Small intestine (tissue), 7 donors: ENCODE results near the gene TMED1. TPM values are rescaled to one million over a fixed set of nuclear protein-coding genes. Genes with fewer than 3 reads are reported as not detected.
A peak's percentile ranks its signal among the peaks of the same experiment; 100 is the strongest.

ENCODE experiments used
- DNase-seq, 2 donors: peaks; one replicate each; pipeline versions ENCODE4 v3.0.0 to v3.0.0-alpha.2; 2013
- FAIRE-seq: peaks from 2 replicates; lab custom pipeline; 2012; peaks lifted over from hg19 to GRCh38; lab: Jason Lieb, UNC
- H3K27ac ChIP-seq, 3 donors: one replicate each; pipeline ENCODE4 v1.5.1; 2013; ENCODE audit warnings: low read length in 2 of 3, mild to moderate bottlenecking in 2 of 3, control low read depth in 1 of 3, inconsistent platforms in 1 of 3, low read depth in 1 of 3, moderate library complexity in 1 of 3
- H3K27me3 ChIP-seq, 3 donors: one replicate each; pipeline ENCODE4 v1.6.1; 2013; ENCODE audit warnings: low read length in 3 of 3, inconsistent platforms in 1 of 3; ENCODE audit not compliant: control insufficient read depth in 3 of 3, insufficient read depth in 3 of 3
- H3K36me3 ChIP-seq, 3 donors: one replicate each; pipeline ENCODE4 v1.6.1; 2013; ENCODE audit warnings: low read length in 3 of 3, inconsistent platforms in 1 of 3, low read depth in 1 of 3, mild to moderate bottlenecking in 1 of 3, moderate library complexity in 1 of 3; ENCODE audit not compliant: control insufficient read depth in 3 of 3, insufficient read depth in 2 of 3
- H3K4me1 ChIP-seq, 3 donors: one replicate each; pipeline ENCODE4 v1.6.1; 2013; ENCODE audit warnings: low read length in 2 of 3, inconsistent platforms in 1 of 3, low read depth in 1 of 3, mild to moderate bottlenecking in 1 of 3, moderate library complexity in 1 of 3; ENCODE audit not compliant: control insufficient read depth in 3 of 3, insufficient read depth in 2 of 3
- H3K4me3 ChIP-seq, 3 donors: one replicate each; pipeline ENCODE4 v1.5.1; 2013; ENCODE audit warnings: low read length in 3 of 3, control low read depth in 1 of 3, inconsistent platforms in 1 of 3, low read depth in 1 of 3, mild to moderate bottlenecking in 1 of 3, moderate library complexity in 1 of 3
- H3K9me3 ChIP-seq, 2 donors: one replicate each; pipeline ENCODE4 v1.6.1; 2013; ENCODE audit warnings: low read depth in 1 of 2, low read length in 1 of 2; ENCODE audit not compliant: control insufficient read depth in 2 of 2, insufficient read depth in 1 of 2
- WGBS, 3 donors: extraction: QIAGEN DNeasy Blood & Tissue Kit; methylation state at CpG; one replicate each; pipeline ENCODE4 v1.1.7; 2013; 5-methylcytosine and 5-hydroxymethylcytosine counted together
- polyA plus RNA-seq, 4 donors: library from polyadenylated mRNA; stranded (reverse) in 3 of 4; unstranded in 1 of 4; fragments of 200-250 nt in 3 of 4; fragments of 120-200 nt in 1 of 4; gene quantifications; one replicate each; pipeline versions ENCODE4 v1.2.1 to v1.2.3, GENCODE V29; 2013
- donor health status: healthy with polysubstance abuse.
- donor health status: control.
- donor health status: control.
- donor health status: Bipolar disorder and iron deficiency.
- donor health status: healthy.

TMED1 gene
- polyA plus RNA-seq, 4 donors: 21.0 to 31.7 (median 25.6) TPM

DNA sequence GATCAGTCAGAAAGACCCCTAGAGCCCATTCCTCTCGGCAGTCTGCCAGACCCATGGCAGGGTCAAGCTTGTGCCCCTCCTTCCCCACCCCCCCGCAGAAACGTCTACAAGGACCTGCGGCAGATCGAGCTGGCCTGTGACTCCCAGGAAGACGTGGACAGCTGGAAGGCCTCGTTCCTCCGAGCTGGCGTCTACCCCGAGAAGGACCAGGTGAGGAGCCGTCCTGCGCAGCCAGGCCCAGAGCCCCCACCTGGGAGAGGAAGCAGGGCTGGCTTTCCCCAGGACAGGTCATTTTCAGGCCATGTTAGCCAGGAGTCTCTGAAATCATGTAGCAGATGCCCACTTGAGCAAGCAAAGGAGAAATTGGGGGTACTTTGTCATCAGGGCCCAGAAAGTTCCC lies 12.3 kb downstream of the TMED1 start:
- Histone ChIP-seq H3K27ac (no peak overlapping the region), H3K9me3 (no peaks in the 10 kb centered on the region), H3K4me1 (no peaks in the 10 kb centered on the region), H3K36me3 (peaks cover 24 to 87% (median 26%) of the 10 kb centered on the region in 3 donors), H3K4me3 (no peak overlapping the region), H3K27me3 (no peaks in the 10 kb centered on the region)
- no peak for DNase-seq
- WGBS, 3 donors: 95 to 98% (median 95%) methylated on average over 12 of the region's 12 CpGs
- FAIRE-seq: no peak

DNA sequence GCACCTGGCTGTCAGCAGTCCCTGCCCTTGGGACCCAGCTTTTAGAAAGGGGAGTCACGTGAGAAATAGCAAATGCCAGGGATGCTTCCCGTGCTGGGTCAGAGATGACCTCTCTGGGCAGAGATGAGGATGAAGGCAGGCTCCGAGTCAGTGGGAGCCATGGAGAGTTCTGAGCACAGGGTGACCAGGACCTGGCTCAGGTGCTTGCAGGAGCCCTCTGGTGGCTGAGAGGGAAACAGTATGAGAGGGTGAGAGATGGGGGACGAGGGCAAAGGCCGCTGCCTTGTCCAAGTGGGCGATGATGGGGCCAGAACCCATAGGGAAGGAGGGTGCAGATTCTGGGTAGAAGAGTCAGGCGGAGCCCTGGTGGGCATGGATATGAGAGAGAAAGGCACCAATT lies 15.8 kb downstream of the TMED1 start:
- no peak overlapping the region for H3K4me3 ChIP-seq
- no peak overlapping the region for H3K27ac ChIP-seq
- WGBS, 3 donors: 89 to 90% (median 89%) methylated on average over 7 of the region's 7 CpGs
- no peaks in the 10 kb centered on the region for H3K27me3 ChIP-seq
- FAIRE-seq: no peak
- no peaks in the 10 kb centered on the region for H3K9me3 ChIP-seq
- no peak for DNase-seq
- no peaks in the 10 kb centered on the region for H3K4me1 ChIP-seq
- peaks cover 27 to 97% (median 28%) of the 10 kb centered on the region in 3 donors for H3K36me3 ChIP-seq

DNA sequence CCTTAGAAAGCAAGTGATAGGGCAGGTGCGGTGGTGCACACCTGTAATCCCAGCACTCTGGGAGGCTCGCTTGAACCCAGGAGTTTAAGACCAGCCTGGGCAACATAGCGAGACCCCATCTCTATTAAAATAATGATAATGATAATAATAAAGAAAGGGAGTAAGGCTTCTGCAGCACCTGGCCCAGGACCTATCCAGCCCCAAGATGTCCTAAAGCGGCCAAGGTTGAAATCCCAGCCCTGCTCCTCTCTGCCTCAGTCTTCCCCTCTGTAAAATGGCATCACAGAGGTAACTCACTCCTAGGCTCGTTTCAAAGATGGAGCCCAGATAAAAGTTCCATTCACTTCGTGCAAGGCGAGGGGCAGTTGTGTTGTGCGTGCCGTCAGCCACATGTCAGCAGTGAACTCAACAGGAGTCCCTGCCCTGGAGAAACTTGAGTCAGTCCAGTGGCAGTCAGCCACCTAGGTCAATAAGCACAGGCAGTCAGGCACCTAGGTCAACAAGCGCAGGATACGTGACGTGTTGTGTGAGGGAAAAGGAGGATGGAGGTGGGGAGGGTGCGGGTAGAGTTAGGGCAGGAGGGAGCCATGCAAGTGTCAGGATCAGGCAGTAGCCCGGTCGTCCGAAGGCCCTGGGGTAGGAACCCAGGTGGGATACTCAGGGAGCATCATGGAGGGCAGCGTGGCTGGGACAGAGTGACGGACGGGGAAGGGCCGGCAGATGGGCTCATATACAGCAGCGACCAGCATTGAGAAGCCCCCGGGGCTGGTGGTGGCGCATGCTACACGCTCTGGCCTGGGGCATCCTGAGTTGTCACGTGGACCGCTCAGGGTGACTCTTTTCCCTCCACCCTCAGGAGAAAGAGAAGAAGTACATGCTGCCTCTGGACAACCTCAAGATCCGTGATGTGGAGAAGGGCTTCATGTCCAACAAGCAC lies 16.6 kb downstream of the TMED1 start:
- Histone ChIP-seq H3K4me3 (no peak overlapping the region), H3K9me3 (no peaks in the 10 kb centered on the region), H3K4me1 (no peaks in the 10 kb centered on the region), H3K27me3 (no peaks in the 10 kb centered on the region), H3K27ac (no peak overlapping the region), H3K36me3 (peaks cover 27 to 94% (median 30%) of the 10 kb centered on the region in 3 donors)
- WGBS, 3 donors: 96 to 97% (median 97%) methylated on average over 25 to 27 of the region's 27 CpGs
- DNase-seq (no peak), FAIRE-seq (no peak)

DNA sequence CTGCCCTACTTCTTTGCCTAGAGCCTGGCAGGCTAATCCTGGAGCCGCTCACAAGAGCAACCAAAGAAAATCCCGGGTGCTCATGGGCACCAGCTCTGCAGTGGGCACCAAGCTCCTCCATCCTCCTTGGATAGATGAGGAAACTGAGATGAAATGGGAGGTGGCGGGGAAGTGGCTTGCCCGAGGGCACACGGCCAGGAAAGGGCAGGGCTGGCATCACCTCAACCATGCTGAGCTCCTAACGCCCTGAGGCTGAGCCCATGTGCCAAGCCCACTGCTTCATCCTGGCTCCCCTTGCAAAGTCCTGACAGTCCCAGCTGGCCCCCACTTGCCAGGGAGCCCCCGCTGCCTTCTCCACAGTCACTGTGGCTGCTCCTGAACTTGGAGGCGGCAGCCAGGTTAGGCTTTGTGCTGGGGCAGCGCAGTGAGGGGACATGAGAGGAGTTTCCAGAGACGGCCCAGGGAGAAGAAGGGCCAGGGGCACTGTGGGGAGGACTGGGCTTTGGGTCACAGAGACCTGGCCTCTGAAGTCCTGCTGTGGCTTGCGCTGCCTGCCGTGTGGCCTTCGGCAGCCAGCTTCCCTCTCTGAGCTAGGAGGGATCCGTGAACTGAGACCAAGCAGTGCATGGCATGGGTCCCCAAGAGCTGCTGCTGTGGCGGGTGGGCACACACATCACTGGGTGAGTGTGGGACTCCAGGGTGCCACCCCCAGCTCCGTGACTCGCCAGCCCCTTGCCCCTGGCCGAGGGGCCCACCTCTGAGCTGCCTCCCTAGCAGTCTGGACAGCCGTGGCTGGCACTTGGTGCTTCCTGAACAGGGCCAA lies 17.5 kb downstream of the TMED1 start:
- H3K4me1 ChIP-seq: no peaks in the 10 kb centered on the region
- H3K27ac ChIP-seq: peak overlapping the region; percentile 25 to 62 (median 28)
- 90 to 97% (median 94%) methylated on average over 17 to 19 of the region's 19 CpGs for WGBS, 3 donors
- H3K4me3 ChIP-seq: no peak overlapping the region
- FAIRE-seq (no peak), DNase-seq (no peak)
- no peaks in the 10 kb centered on the region for H3K27me3 ChIP-seq
- H3K36me3 ChIP-seq: peaks cover 22 to 94% (median 28%) of the 10 kb centered on the region in 3 donors
- no peaks in the 10 kb centered on the region for H3K9me3 ChIP-seq

DNA sequence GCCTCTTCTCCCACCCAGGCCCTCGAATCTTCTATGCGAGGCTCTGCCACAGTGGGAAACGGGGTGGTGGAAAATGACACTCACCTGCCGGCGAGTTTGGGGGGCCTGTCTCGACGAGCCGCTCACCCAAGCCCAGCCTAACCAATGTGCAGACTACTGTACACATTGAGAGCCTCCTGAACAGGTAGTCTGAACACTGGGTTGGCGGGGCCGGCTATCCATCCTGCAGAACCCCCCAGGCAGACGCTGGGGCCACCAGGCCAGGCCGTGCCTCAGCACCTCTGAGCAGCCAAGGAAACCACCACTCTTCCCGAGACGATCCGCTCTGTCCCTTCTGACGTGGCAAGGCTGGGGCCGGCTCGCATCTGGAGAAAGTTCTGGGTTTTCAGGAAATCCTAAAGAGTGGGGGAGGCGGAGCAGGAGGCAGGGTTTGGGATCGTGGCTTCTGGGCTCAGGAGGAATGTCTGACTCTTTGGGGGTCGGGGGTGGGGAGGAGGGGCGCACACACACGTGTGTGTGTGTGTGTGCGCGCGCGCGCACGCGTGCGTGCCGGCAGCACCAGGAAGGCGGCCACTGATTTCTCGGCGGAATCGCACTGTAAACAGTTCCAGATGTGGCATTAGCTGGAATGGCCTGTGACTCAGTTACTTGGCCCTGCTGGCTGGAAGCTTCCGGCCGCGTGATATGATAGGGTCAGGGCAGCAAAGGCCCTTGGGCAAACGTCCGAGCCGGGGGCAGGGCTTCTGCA lies 18.5 kb downstream of the TMED1 start:
- DNase-seq (peak in 1 of 2 donors; percentile 19), FAIRE-seq (no peak)
- Histone ChIP-seq H3K4me1 (no peaks in the 10 kb centered on the region), H3K4me3 (peak overlapping the region in 1 of 3 donors; percentile 39), H3K36me3 (peaks cover 25 to 97% (median 25%) of the 10 kb centered on the region in 3 donors), H3K27ac (peak overlapping the region in 2 of 3 donors; percentile 62 to 81), H3K9me3 (no peaks in the 10 kb centered on the region), H3K27me3 (no peaks in the 10 kb centered on the region)
- 78 to 89% (median 82%) methylated on average over 42 of the region's 42 CpGs for WGBS, 3 donors

DNA sequence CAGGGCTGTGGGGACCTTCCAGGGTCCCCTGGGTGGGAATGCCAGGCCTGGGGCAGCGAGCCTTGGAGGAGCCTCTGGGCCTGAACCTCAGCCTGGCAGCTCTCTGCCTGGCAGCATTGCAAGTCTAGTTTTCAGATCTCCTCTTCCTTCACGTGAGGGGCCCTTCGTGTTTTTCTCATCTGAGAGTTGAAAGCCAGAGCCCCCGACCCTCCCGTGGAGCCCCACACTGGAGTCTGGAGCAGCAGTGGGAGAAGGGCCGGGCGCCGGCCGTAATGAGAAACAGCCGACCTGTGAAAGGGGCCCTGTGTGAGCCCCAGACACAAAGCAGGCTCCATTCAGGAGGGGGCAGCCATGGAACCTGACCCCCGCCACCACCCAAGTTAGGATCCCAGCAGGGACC lies 19.3 kb downstream of the TMED1 start:
- DNase-seq (no peak), FAIRE-seq (no peak)
- no peaks in the 10 kb centered on the region for H3K9me3 ChIP-seq
- 79 to 97% (median 91%) methylated on average over 11 of the region's 11 CpGs for WGBS, 3 donors
- H3K36me3 ChIP-seq: peaks cover 23 to 97% (median 26%) of the 10 kb centered on the region in 3 donors
- peak overlapping the region in 1 of 3 donors; percentile 39 for H3K4me3 ChIP-seq
- no peaks in the 10 kb centered on the region for H3K4me1 ChIP-seq
- peak overlapping the region in 2 of 3 donors; percentile 45 to 81 for H3K27ac ChIP-seq
- H3K27me3 ChIP-seq: no peaks in the 10 kb centered on the region

DNA sequence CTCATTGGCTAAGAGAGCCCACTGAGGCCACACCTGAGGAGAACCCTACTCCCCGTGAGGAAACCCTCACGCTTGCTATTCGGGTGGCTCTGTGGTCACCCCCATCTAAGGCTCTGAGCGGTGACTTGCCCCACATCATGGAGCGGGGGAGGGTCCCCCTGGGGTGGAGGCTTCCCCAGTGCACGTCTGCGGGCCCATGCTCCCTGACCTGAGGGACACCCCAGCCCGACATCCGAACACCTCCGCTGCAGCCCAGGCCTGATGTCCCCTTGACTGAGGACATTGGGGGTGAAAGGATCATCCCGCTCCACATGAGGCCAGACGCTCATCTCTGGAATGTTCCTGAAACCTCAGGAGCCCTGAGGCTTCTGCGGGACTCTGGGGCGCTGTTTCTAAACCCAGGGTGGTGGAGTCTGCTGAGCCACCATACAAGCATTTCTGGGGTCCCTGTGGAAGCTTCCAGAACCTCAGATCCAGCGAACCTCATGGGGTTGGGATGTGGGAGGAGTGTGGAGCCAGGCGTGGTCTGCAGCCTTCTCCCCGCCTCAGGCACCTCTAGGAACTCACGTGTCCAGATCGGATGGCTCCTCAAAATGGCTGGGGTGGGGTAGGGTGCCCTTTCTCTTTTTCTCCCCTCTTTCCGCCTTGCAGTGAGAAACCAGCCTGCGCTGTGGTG lies 19.9 kb downstream of the TMED1 start:
- peak overlapping the region in 1 of 3 donors; percentile 81 for H3K27ac ChIP-seq
- no peak for FAIRE-seq
- WGBS, 3 donors: 90 to 96% (median 90%) methylated on average over 21 of the region's 21 CpGs
- H3K4me3 ChIP-seq: peak overlapping the region in 1 of 3 donors; percentile 39
- DNase-seq: no peak
- no peaks in the 10 kb centered on the region for H3K27me3 ChIP-seq
- no peaks in the 10 kb centered on the region for H3K4me1 ChIP-seq
- no peaks in the 10 kb centered on the region for H3K9me3 ChIP-seq
- peaks cover 23 to 97% (median 24%) of the 10 kb centered on the region in 3 donors for H3K36me3 ChIP-seq
